Measurements from ENCODE around the gene HMG20A.

Gene HMG20A

GRCh38 chr15:77486542-77487468, 66.1 kb downstream of the HMG20A start:
- TF ChIP-seq REST (IDR thresholded peaks at IDR 0.05; ENCODE audit: insufficient read depth in 1 of 2, low read depth in 2 of 2, low read length in 2 of 2) (no peak), FOXP2 (optimal IDR thresholded peaks at IDR 0.05; ENCODE audit: borderline replicate concordance, extremely low read depth, extremely low read length, insufficient read depth) (no peak), POLR2AphosphoS5 (IDR thresholded peaks at IDR 0.05; ENCODE audit: low read depth, low read length) (no peak), SIN3A (IDR thresholded peaks at IDR 0.05; ENCODE audit: borderline replicate concordance, insufficient read depth, low read length) (no peak), TAF1 (IDR thresholded peaks at IDR 0.05; ENCODE audit: borderline replicate concordance, insufficient read depth, low read length) (no peak)

GRCh38 chr15:77487469-77487842, 66.8 kb downstream of the HMG20A start:
- TF ChIP-seq TAF1 (IDR thresholded peaks at IDR 0.05; ENCODE audit: borderline replicate concordance, insufficient read depth, low read length) (no peak), FOXP2 (optimal IDR thresholded peaks at IDR 0.05; ENCODE audit: borderline replicate concordance, extremely low read depth, extremely low read length, insufficient read depth) (peak; percentile 87), SIN3A (IDR thresholded peaks at IDR 0.05; ENCODE audit: borderline replicate concordance, insufficient read depth, low read length) (no peak)

- no peak for TF ChIP-seq REST (IDR thresholded peaks at IDR 0.05; ENCODE audit: insufficient read depth in 1 of 2, low read depth in 2 of 2, low read length in 2 of 2)
- TF ChIP-seq SIN3A (IDR thresholded peaks at IDR 0.05; ENCODE audit: borderline replicate concordance, insufficient read depth, low read length), result no peak
- no peak for TF ChIP-seq FOXP2 (optimal IDR thresholded peaks at IDR 0.05; ENCODE audit: borderline replicate concordance, extremely low read depth, extremely low read length, insufficient read depth)
- no peak for TF ChIP-seq TAF1 (IDR thresholded peaks at IDR 0.05; ENCODE audit: borderline replicate concordance, insufficient read depth, low read length)
- TF ChIP-seq POLR2AphosphoS5 (IDR thresholded peaks at IDR 0.05; ENCODE audit: low read depth, low read length), result no peak
These were observed 67.2 kb downstream of the HMG20A start for GRCh38 chr15:77487888-77488287.

- TF ChIP-seq FOXP2 (optimal IDR thresholded peaks at IDR 0.05; ENCODE audit: borderline replicate concordance, extremely low read depth, extremely low read length, insufficient read depth) (no peak), REST (IDR thresholded peaks at IDR 0.05; ENCODE audit: insufficient read depth in 1 of 2, low read depth in 2 of 2, low read length in 2 of 2) (no peak), SIN3A (IDR thresholded peaks at IDR 0.05; ENCODE audit: borderline replicate concordance, insufficient read depth, low read length) (no peak), TAF1 (IDR thresholded peaks at IDR 0.05; ENCODE audit: borderline replicate concordance, insufficient read depth, low read length) (no peak), POLR2AphosphoS5 (IDR thresholded peaks at IDR 0.05; ENCODE audit: low read depth, low read length) (no peak)
These were observed 69.0 kb downstream of the HMG20A start for GRCh38 chr15:77489647-77490046.

- TF ChIP-seq SIN3A (IDR thresholded peaks at IDR 0.05; ENCODE audit: borderline replicate concordance, insufficient read depth, low read length) (no peak), FOXP2 (optimal IDR thresholded peaks at IDR 0.05; ENCODE audit: borderline replicate concordance, extremely low read depth, extremely low read length, insufficient read depth) (no peak), TAF1 (IDR thresholded peaks at IDR 0.05; ENCODE audit: borderline replicate concordance, insufficient read depth, low read length) (no peak), REST (IDR thresholded peaks at IDR 0.05; ENCODE audit: insufficient read depth in 1 of 2, low read depth in 2 of 2, low read length in 2 of 2) (no peak)
These were observed 72.7 kb downstream of the HMG20A start for GRCh38 chr15:77493324-77493907.
